ENCODE results near the gene KBTBD3.

DNA sequence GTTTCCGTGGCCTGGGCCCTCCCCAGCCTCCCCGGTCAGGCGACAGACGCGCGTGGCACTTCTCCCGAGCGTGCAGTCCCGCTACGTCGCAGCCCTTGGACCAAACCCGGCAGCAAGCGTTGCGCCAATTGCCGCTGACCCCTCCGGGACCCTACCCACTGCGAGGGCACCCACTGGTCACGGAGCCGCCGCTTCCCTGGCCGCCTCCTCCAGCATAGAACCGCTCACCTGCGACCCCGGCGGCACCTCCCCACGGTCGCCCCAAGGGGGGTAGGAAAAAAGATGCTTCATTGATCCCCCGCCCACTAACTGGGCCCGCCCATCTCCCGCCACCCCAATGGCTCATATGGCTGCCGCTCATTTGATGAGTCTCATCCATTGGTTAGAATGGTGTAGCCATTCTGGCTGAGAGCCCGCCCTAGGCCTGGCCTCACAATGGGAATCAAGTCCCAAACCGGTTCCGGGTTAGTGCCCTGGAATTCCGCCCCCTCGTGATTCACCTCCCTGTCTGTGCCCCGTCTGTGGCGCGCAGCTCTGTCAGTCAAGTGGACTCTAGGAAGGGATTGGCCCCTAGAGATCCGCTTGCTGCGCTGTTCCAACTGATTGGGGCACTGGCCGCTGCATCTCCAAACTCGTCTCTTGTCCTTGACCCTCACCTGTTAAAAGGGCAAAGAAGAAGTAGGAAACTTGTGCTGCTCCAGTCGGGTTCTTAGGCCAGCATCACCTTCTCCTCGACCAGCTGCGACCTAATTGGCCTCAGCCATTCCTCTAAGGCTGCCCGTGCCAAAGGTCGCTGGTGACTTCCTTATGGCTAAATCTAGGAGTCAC is 55.0 kb downstream of the KBTBD3 start, which contains the start of gene MSANTD4:
- TF ChIP-seq HDGF (IDR thresholded peaks at IDR 0.05; ENCODE audit: borderline replicate concordance) (no peak), FOXK2 (IDR thresholded peaks at IDR 0.05) (no peak), FOXA1 (IDR thresholded peaks at IDR 0.05) (no peak), SUZ12 (IDR thresholded peaks at IDR 0.05) (no peak), LEF1 (IDR thresholded peaks at IDR 0.05; ENCODE audit: borderline replicate concordance) (no peak), FOXM1 (IDR thresholded peaks at IDR 0.05; ENCODE audit: borderline replicate concordance) (no peak), TARDBP (IDR thresholded peaks at IDR 0.05) (no peak), SP1 (IDR thresholded peaks at IDR 0.05) (peak; percentile 82), L3MBTL2 (conservative IDR thresholded peaks at IDR 0.05) (peak; percentile 43; the same call in 1 of the 2 replicates), ZNF384 (IDR thresholded peaks at IDR 0.05) (peak; percentile 43; the same call in 1 of the 2 replicates), NFRKB (IDR thresholded peaks at IDR 0.05) (no peak), ELF4 (IDR thresholded peaks at IDR 0.05) (peak; percentile 80), ARNT (IDR thresholded peaks at IDR 0.05) (no peak)
